GM20431 (cell line): Measurements from ENCODE around the gene MYCT1.

Source experiments
- in situ Hi-C: fragments of 300-500 bp; cut with MseI, MboI; formaldehyde crosslinking; loops from one replicate; pipeline ENCODE4 v1.15.0; 2020; ENCODE audit warnings: low sequenced_read_pairs; ENCODE audit not compliant: unreplicated experiment

Gene MYCT1

GRCh38 chr6:152720974-152721373, 23.3 kb downstream of the MYCT1 start:
- in situ Hi-C loops: no loop called here

- in situ Hi-C loops: no loop called here
These were observed 24.3 kb downstream of the MYCT1 start for GRCh38 chr6:152721956-152722355.

- in situ Hi-C loops: no loop called here
These were observed 25.7 kb downstream of the MYCT1 start for GRCh38 chr6:152723398-152723797.

GRCh38 chr6:152726313-152726712, 28.6 kb downstream of the MYCT1 start:
- in situ Hi-C loops: no loop called here

- in situ Hi-C loops: no loop called here
These were observed 29.8 kb downstream of the MYCT1 start for GRCh38 chr6:152727507-152727906.

GRCh38 chr6:152734630-152735029, 36.9 kb downstream of the MYCT1 start:
- in situ Hi-C loops: no loop called here

GRCh38 chr6:152736687-152737273, 39.1 kb downstream of the MYCT1 start:
- in situ Hi-C loops: no loop called here

GRCh38 chr6:152745509-152746171, 47.9 kb downstream of the MYCT1 start:
- in situ Hi-C loops: no loop called here

GRCh38 chr6:152746172-152746553, 48.5 kb downstream of the MYCT1 start:
- in situ Hi-C loops: no loop called here

GRCh38 chr6:152748843-152749242, 51.1 kb downstream of the MYCT1 start:
- in situ Hi-C loops: no loop called here

GRCh38 chr6:152749336-152749735, 51.6 kb downstream of the MYCT1 start:
- in situ Hi-C loops: no loop called here

GRCh38 chr6:152750694-152751093, 53.0 kb downstream of the MYCT1 start, which contains the start of gene VIP:
TSS of gene VIP (plus strand) at chr6:152750797. CDS start at chr6:152752178, 1,381 bp downstream.
- in situ Hi-C loops: no loop called here

GRCh38 chr6:152765331-152765730, 67.6 kb downstream of the MYCT1 start:
- in situ Hi-C loops: no loop called here

GRCh38 chr6:152769159-152769558, 71.5 kb downstream of the MYCT1 start:
- in situ Hi-C loops: no loop called here

- in situ Hi-C loops: no loop called here
These were observed 72.3 kb downstream of the MYCT1 start for GRCh38 chr6:152769993-152770392.

GRCh38 chr6:152771061-152771687, 73.5 kb downstream of the MYCT1 start:
- in situ Hi-C loops: no loop called here
